ENCODE results near the gene RAD51B.

- TF ChIP-seq CTCF (IDR thresholded peaks at IDR 0.05): no peak
- TF ChIP-seq EP300 (IDR thresholded peaks at IDR 0.05): no peak
- no peak for TF ChIP-seq POLR2A (IDR thresholded peaks at IDR 0.05)
Measured at GRCh38 chr14:67846029-67846610, 26.5 kb downstream of the RAD51B start.

All from tibial nerve (tissue), 4 donors.